ENCODE results near the gene HJURP. TPM values are rescaled to one million over a fixed set of nuclear protein-coding genes. Genes with fewer than 3 reads are reported as not detected.

Gene HJURP
- total and polyA plus RNA-seq, 9 of the 15 experiments (the other 6 are each of a cell fraction or from before 2014, with no cell fraction given), result 13.8 to 102 (median 28.3) TPM

DNA sequence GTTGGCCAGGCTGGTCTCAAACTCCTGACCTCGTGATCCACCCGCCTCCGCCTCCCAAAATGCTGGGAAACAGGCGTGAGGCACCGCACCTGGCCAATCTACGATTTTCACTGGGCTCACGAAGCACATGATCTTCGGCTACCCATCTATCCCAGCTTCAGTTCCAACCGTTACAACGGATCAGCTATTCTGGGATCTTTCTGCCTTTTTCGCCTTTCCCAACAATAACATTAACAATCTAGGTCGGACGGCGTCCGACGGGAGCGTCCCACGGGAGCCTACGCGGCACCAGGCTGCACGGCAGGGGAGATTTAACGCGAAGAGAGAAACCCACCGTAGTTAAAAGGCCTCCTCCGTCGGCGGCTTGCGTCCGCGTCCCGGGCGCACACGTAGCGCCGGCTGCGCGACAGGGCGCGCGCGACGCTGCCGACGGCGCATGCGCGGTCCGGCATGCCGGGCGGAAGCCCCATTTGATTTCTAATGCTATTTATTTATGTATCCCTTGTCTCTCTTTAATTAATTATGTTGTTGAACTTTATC, 13.7 kb upstream of the HJURP start, which contains the start of gene MSL3B (continued):
- TF ChIP-seq, protein P1, sequence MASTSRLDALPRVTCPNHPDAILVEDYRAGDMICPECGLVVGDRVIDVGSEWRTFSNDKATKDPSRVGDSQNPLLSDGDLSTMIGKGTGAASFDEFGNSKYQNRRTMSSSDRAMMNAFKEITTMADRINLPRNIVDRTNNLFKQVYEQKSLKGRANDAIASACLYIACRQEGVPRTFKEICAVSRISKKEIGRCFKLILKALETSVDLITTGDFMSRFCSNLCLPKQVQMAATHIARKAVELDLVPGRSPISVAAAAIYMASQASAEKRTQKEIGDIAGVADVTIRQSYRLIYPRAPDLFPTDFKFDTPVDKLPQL (IDR thresholded peaks at IDR 0.05; ENCODE audit: extremely low read depth, insufficient read length), result no peak
- TF ChIP-seq POLR2G (IDR thresholded peaks at IDR 0.05; ENCODE audit: low read depth, low read length) (peak; percentile 85), NBN (IDR thresholded peaks at IDR 0.05; ENCODE audit: low read depth) (no peak), SOX6 (IDR thresholded peaks at IDR 0.05) (peak; percentile 54), POLR2A (conservative IDR thresholded peaks at IDR 0.05) (peak; percentile 77), E2F3 (CRISPR knock-in tag; IDR thresholded peaks at IDR 0.05) (0 out of 2 replicates have a peak, but pooled peaks have one; percentile 32), SPI1 (IDR thresholded peaks at IDR 0.05; ENCODE audit: borderline replicate concordance, low read depth, low read length) (no peak), HDAC3 (IDR thresholded peaks at IDR 0.05; ENCODE audit: borderline replicate concordance, partially characterized antibody) (no peak), MEIS2 (IDR thresholded peaks at IDR 0.05; ENCODE audit: partially characterized antibody) (peak; percentile 31), RBM15 (IDR thresholded peaks at IDR 0.05; ENCODE audit: insufficient read depth, low read length) (no peak), SAFB2 (IDR thresholded peaks at IDR 0.05; ENCODE audit: borderline replicate concordance, low read depth, low read length, severe bottlenecking) (no peak), CSDE1 (IDR thresholded peaks at IDR 0.05) (no peak), NCOR1 (IDR thresholded peaks at IDR 0.05) (no peak), NR4A1 (CRISPR knock-in tag; IDR thresholded peaks at IDR 0.05) (no peak), NR4A1 (tag; IDR thresholded peaks at IDR 0.05) (no peak), RAD21 (CRISPR knock-in tag; conservative IDR thresholded peaks at IDR 0.05 in 1 of 2, IDR thresholded peaks at IDR 0.05 in 1 of 2) (no peak), L3MBTL2 (IDR thresholded peaks at IDR 0.05) (peak; percentile 98), ZNF699 (CRISPR knock-in tag; IDR thresholded peaks at IDR 0.05; ENCODE audit: insufficient replicate concordance) (no peak), CBX1 (IDR thresholded peaks at IDR 0.05; ENCODE audit: low read depth) (no peak), LCOR (CRISPR knock-in tag; IDR thresholded peaks at IDR 0.05) (no peak), PHF8 (IDR thresholded peaks at IDR 0.05; ENCODE audit: borderline replicate concordance, low read length) (peak; percentile 86)
- TF ChIP-seq, protein P2, sequence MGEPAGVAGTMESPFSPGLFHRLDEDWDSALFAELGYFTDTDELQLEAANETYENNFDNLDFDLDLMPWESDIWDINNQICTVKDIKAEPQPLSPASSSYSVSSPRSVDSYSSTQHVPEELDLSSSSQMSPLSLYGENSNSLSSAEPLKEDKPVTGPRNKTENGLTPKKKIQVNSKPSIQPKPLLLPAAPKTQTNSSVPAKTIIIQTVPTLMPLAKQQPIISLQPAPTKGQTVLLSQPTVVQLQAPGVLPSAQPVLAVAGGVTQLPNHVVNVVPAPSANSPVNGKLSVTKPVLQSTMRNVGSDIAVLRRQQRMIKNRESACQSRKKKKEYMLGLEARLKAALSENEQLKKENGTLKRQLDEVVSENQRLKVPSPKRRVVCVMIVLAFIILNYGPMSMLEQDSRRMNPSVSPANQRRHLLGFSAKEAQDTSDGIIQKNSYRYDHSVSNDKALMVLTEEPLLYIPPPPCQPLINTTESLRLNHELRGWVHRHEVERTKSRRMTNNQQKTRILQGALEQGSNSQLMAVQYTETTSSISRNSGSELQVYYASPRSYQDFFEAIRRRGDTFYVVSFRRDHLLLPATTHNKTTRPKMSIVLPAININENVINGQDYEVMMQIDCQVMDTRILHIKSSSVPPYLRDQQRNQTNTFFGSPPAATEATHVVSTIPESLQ (CRISPR knock-in tag; IDR thresholded peaks at IDR 0.05), result 0 out of 2 replicates have a peak, but pooled peaks have one; percentile 64
- TF ChIP-seq, protein P3, sequence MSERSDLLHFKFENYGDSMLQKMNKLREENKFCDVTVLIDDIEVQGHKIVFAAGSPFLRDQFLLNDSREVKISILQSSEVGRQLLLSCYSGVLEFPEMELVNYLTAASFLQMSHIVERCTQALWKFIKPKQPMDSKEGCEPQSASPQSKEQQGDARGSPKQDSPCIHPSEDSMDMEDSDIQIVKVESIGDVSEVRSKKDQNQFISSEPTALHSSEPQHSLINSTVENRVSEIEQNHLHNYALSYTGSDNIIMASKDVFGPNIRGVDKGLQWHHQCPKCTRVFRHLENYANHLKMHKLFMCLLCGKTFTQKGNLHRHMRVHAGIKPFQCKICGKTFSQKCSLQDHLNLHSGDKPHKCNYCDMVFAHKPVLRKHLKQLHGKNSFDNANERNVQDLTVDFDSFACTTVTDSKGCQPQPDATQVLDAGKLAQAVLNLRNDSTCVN (CRISPR knock-in tag; IDR thresholded peaks at IDR 0.05), result no peak
- TF ChIP-seq, protein P4, sequence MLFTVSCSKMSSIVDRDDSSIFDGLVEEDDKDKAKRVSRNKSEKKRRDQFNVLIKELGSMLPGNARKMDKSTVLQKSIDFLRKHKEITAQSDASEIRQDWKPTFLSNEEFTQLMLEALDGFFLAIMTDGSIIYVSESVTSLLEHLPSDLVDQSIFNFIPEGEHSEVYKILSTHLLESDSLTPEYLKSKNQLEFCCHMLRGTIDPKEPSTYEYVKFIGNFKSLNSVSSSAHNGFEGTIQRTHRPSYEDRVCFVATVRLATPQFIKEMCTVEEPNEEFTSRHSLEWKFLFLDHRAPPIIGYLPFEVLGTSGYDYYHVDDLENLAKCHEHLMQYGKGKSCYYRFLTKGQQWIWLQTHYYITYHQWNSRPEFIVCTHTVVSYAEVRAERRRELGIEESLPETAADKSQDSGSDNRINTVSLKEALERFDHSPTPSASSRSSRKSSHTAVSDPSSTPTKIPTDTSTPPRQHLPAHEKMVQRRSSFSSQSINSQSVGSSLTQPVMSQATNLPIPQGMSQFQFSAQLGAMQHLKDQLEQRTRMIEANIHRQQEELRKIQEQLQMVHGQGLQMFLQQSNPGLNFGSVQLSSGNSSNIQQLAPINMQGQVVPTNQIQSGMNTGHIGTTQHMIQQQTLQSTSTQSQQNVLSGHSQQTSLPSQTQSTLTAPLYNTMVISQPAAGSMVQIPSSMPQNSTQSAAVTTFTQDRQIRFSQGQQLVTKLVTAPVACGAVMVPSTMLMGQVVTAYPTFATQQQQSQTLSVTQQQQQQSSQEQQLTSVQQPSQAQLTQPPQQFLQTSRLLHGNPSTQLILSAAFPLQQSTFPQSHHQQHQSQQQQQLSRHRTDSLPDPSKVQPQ (CRISPR knock-in tag; IDR thresholded peaks at IDR 0.05; ENCODE audit: borderline replicate concordance), result no peak

All from K562 (cell line).